ENCODE results near the gene GLTPD2.
"Not testable (repeated sequence)": the region's sequence is repeated elsewhere in the genome, so short reads cannot be mapped to it uniquely, and the experiment has no call there.

GLTPD2 gene

DNA sequence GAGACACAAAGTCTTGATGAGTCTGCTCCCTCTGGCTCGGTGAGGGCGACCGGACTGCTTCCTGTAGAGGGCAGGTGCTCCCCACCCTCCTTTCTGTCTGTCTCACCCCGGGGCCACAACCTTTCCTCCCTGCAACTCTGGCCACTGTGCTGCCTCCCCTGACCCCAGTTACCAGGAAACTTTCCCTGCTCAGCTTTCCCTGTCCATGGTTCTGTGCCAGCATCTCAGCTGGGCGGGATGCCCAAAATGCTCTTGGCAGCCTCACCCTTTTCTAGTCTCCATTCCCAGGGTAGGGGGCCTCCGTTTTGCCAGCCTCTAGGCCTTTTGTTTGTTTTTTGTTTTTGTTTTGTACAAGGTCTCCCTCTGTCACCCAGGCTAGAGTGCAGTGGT, 19.6 kb downstream of the GLTPD2 start:
- DNase-seq (ENCODE audit: low read depth) = no peak

DNA sequence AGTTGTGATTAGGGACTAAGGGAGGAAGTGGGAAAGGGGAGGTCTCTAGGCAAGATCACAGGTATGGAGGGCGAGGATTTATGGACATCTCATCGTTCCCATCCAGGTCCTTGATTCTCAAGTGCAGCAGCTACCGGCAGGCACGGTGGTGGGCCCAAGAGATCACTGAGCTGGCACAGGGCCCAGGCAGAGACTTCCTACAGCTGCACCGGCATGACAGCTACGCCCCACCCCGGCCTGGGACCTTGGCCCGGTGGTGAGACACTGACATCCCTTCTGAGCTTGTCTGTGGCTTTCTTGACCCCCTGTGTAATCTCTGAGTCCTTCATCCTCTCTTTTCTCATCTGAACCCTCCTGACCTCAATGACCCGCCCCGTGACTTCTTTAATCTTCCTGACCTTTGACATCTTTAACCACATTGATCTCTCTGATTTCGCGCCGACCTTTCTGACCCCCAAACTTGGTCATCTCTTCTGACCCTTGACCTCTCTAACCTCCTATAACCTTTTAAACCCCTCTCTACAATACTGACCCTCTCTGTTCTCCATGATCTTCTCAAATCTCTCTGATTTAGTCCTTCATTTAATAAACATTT, 22.0 kb downstream of the GLTPD2 start:
- no peak for DNase-seq (ENCODE audit: low read depth)

GRCh38 chr17:4811471-4811870, 22.7 kb downstream of the GLTPD2 start:
- DNase-seq (ENCODE audit: low read depth) = no peak

- no peak for DNase-seq (ENCODE audit: low read depth)
These were observed 23.9 kb downstream of the GLTPD2 start for GRCh38 chr17:4812690-4813089.

GRCh38 chr17:4815043-4815675, 26.4 kb downstream of the GLTPD2 start:
- no peak for DNase-seq (ENCODE audit: low read depth)

- DNase-seq (ENCODE audit: low read depth) = no peak
These were observed 28.1 kb downstream of the GLTPD2 start for GRCh38 chr17:4816826-4817225.

DNA sequence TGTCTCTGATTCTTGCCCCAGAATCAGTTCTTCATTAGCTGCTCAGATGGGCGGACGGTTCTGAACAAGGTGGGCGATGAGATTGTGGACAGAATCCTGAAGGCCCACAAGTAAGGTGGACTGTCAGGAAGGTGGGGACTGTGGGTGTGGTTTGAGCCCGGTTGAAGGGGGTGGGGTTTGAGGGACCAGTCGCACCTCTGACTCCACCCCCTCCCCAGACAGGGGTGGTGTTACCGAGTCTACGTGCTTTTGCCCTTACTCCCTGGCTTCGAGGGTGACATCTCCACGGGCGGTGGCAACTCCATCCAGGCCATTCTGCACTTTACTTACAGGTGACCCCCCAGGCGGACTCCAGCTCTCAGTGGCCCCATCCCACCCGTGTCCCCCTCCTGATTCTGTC, 29.5 kb downstream of the GLTPD2 start:
- DNase-seq (ENCODE audit: low read depth) = no peak

GRCh38 chr17:4822835-4823234, 34.1 kb downstream of the GLTPD2 start:
- no peak for DNase-seq (ENCODE audit: low read depth)

DNA sequence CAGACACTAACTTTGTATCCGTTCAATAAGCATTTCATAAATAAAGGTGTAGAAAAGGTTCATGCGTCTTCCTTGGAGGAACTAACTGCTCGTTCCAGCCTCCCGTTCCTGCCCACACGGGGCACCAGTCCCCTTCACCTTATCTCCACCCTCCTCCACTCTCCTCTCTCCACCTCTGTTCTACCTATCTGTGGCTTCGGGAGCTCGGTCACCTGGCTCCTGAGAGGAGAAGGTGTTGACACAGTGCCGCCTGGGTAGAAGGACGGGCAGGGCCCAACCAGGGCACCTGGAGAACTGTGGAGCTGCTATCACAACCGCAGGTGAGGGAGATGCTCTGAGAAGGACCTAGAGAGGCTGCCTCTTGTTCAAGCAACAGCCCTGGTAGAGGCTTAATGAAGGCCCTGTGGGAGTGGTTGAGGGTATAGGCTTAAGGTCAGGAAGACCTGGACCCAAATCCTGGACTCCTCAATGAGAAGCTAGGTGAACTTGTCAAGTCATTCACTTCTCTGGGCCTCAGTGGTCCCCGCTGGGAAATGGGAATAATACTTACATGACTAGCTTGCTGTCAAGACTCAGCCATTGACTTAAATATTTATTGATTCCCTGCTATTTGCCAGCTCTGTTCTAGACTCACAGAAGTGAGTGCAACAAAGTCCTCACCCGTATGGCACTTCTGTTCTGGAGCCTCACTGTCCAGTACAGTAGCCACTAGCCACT, 34.8 kb downstream of the GLTPD2 start:
- DNase-seq (ENCODE audit: low read depth) = no peak

- no peak for DNase-seq (ENCODE audit: low read depth)
These were observed 38.6 kb downstream of the GLTPD2 start for GRCh38 chr17:4827399-4827798.

- DNase-seq (ENCODE audit: low read depth) = not testable (repeated sequence)
These were observed 44.0 kb downstream of the GLTPD2 start for GRCh38 chr17:4832829-4833177.

- DNase-seq (ENCODE audit: low read depth) = peak; percentile 86
These were observed 44.6 kb downstream of the GLTPD2 start, which contains the start of gene MINK1 for GRCh38 chr17:4833178-4833940. Gene MINK1 (plus strand): TSS chr17:4833340. CDS start chr17:4833584, 244 bp downstream.

DNA sequence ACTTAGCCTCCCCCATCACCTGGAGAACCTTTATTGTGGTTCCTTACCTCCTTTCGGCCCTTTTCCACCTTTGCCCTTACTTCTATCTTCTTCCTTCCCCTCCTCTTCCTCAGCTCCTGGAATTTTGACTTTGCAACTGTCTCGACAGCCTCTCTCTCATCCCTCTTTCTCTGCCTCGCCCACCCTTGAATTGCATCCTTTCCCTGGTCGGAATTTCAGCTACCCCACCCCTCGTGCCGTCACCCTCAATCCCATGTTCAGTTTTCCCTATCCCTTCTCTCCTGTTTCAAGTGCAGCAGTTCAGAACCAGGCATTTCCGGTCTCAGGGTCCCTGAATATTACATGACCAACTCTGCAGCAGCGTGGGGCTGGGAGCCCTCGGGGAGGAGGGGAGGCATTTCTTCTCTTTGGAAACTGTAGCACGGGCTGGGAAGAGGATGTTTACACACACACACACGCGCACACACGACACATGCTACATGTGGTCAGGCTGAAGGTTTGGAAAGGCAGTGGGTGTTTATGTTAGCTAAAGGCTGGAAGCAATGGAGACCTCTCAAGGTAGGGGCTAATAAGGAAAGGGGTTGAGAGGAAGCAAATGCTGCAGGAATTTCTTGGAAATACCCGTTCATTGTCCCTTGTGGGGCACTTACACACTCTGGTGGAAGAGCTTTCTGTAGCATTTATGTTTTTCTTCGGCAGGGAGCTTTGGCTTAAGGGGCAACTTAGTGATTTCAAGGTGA, 45.3 kb downstream of the GLTPD2 start:
- no peak for DNase-seq (ENCODE audit: low read depth)

- DNase-seq (ENCODE audit: low read depth) = no peak
These were observed 45.9 kb downstream of the GLTPD2 start for GRCh38 chr17:4834681-4835020.

- no peak for DNase-seq (ENCODE audit: low read depth)
These were observed 47.5 kb downstream of the GLTPD2 start for GRCh38 chr17:4836221-4836620.

- no peak for DNase-seq (ENCODE audit: low read depth)
These were observed 48.9 kb downstream of the GLTPD2 start for GRCh38 chr17:4837471-4838308.

DNA sequence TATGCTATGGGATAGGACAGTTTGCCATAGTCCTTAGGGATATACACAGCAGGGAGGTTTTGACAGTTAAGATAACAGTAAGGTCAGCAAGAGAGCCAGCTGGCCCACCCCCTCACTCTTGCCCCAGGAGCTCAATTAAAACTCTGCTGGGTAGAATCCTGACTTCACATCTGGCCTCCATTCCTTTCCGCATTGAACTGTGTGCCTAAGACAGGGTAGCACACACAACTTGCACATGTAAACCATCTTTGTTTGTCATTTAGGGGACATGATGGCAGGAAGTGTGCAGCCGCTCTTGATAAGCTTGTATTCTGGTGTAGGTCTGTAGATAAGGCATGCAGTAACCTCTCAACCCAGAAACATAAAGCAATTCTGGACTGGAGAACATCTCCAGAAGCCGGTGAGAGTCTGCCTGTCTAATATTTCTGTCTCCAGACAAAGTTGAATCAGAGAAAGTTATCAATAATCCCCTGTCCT, 49.6 kb downstream of the GLTPD2 start:
- DNase-seq (ENCODE audit: low read depth) = no peak

DNA sequence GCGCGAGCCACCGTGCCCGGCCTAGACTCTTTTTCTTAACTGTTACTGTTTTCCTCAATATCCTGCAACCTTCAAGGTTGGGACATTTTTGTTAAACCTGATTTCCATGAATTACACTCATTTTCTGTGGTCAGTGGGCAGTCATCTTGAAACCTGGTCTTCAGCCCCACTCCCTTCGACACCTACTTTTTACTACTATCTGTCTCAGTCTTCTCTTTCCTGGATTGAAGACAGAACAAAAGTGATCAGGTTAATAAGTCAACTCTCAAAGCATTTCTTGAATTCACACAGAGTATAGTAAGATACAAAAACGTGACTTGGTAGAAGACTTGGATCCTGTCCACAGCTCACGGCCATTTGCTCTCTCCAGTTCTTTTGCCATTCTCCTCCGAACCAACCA, 50.5 kb downstream of the GLTPD2 start:
- no peak for DNase-seq (ENCODE audit: low read depth)

Measured in activated T-helper 9 cell treated with anti-CD3 and anti-CD28 coated beads, Interleukin-2, amount 50 U/mL, for 16 hours (primary cell).